ENCODE measurements around the gene TFF3.

The TFF3 gene

DNA sequence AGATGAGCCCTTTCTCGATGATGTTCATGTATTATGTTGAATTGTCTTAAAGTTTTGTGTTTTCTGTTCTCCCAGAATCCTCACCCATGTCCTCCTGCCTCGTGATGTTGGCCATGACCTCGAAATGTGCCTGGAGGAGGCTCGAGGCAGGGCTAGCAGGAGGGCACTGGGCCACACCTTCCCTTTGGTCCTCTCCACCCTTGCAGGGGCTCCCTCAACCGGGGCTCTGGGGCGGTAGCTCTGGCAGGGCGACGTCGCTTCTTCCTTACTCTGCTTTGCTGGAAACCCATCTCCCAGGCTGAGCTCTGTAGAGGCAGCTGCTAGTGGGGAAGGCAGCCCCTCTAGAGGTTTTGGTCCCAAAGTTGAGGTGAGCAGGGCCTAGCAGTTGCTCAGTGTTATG lies 14.3 kb downstream of the TFF3 start:
- no peak overlapping the region for H3K4me3 ChIP-seq (ENCODE audit: low read depth, low read length)
- no peak for DNase-seq (ENCODE audit: low read depth)
- TF ChIP-seq, protein P1, sequence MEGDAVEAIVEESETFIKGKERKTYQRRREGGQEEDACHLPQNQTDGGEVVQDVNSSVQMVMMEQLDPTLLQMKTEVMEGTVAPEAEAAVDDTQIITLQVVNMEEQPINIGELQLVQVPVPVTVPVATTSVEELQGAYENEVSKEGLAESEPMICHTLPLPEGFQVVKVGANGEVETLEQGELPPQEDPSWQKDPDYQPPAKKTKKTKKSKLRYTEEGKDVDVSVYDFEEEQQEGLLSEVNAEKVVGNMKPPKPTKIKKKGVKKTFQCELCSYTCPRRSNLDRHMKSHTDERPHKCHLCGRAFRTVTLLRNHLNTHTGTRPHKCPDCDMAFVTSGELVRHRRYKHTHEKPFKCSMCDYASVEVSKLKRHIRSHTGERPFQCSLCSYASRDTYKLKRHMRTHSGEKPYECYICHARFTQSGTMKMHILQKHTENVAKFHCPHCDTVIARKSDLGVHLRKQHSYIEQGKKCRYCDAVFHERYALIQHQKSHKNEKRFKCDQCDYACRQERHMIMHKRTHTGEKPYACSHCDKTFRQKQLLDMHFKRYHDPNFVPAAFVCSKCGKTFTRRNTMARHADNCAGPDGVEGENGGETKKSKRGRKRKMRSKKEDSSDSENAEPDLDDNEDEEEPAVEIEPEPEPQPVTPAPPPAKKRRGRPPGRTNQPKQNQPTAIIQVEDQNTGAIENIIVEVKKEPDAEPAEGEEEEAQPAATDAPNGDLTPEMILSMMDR (IDR thresholded peaks at IDR 0.05; ENCODE audit: insufficient read depth, low read depth, low read length, missing control alignments): no peak

DNA sequence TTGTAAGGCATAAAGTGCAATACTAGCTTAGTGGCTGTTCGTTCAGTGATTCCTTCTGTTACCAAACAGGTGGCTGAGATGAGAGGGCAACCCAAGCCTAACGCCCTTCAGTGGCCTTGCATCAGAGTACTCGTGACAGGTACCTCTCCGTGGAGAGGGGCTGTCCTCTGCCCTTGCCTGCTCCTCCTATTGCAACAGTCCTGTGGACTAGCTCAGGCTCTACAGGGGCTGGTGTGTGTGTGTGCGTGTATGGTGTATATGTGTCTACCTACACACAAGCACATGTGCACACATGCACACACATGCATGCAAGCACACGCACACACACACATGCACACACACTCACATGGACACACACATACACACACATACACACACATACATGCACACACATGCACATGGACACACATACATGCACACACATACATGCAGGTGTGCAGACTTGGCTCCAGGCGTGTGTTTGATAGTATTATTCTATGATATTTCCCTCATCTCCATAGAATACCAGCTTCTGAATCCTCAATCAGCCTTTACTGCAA lies 15.1 kb downstream of the TFF3 start:
- DNase-seq (ENCODE audit: low read depth): no peak
- TF ChIP-seq, protein P1 (IDR thresholded peaks at IDR 0.05; ENCODE audit: insufficient read depth, low read depth, low read length, missing control alignments): no peak
- no peak overlapping the region for H3K4me3 ChIP-seq (ENCODE audit: low read depth, low read length)

DNA sequence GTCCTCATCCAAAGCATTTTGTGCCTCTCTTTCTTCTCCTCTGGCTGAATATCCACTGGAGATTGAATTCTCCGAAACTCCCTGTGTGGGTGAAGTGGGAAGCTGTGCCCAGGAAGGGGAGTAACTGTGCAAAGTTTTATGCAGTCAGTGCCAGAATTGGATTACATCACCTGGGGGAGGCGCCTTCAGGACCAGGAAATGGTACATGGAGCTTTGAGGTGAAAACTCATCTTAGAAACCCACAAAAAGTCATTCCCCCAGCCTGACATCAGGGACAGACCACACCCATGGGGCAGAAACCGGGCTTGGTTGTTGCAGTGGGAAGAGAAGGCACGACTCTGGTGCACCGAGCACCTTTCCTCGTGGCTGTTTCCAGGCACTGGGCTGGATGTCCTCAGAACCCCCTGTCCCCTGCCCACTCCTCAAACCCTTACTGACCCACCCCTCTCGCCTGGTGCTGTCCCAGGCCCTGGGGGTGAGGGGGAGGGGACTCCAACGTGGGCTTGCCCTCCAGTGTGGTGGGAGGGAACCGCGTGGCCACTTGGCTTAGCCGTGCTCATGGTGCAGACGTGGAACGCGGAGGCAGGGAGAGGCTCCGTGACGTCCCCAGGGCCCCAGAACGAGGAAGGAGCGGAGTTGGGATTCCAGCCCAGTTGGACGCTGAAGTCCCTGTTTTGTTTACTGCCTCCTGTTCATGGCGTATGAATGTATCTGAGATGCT lies 15.7 kb downstream of the TFF3 start:
- TF ChIP-seq, protein P1 (IDR thresholded peaks at IDR 0.05; ENCODE audit: insufficient read depth, low read depth, low read length, missing control alignments): no peak
- DNase-seq (ENCODE audit: low read depth): no peak
- no peak overlapping the region for H3K4me3 ChIP-seq (ENCODE audit: low read depth, low read length)

DNA sequence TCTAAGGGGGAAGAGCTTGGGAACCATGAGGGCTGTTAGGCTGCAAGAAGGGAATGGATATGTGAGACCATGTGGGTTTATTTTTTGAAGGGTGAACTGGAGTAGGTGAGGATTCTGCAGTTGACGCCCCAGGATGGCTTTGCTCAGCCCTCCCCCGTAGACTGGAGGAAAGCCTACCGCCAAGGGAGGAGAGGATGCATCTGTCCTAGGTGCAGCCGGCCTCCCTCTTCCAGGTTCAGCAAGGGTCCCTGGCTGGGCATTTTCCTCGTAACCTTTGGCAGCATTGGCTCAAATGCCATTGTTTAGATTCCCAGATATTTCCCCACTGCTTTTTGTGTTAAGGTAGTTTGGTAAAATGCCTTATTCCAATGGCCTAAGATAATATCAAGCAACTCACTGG lies 16.6 kb downstream of the TFF3 start:
- TF ChIP-seq, protein P1 (IDR thresholded peaks at IDR 0.05; ENCODE audit: insufficient read depth, low read depth, low read length, missing control alignments): no peak
- no peak for DNase-seq (ENCODE audit: low read depth)
- no peak overlapping the region for H3K4me3 ChIP-seq (ENCODE audit: low read depth, low read length)

DNA sequence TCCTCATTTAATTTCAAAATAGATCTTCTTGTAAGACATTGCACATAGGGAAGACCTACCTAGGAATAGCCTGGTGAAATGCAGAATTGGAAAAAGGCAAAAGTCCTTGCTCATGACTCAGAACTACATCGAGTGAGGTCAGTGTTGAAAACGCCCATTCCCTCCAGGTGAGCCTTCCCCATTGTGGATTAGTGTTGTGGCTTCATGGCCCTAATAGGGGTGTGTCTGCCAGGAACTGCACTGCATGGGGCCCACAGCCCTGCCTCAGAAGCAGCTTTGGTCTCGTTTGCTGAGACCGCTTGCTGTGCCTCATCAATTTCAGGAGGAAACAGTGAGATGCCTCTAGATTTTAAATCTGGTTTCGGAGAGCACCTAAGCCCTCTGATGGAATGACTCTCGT lies 17.0 kb downstream of the TFF3 start:
- no peak overlapping the region for H3K4me3 ChIP-seq (ENCODE audit: low read depth, low read length)
- TF ChIP-seq, protein P1 (IDR thresholded peaks at IDR 0.05; ENCODE audit: insufficient read depth, low read depth, low read length, missing control alignments): no peak
- no peak for DNase-seq (ENCODE audit: low read depth)

DNA sequence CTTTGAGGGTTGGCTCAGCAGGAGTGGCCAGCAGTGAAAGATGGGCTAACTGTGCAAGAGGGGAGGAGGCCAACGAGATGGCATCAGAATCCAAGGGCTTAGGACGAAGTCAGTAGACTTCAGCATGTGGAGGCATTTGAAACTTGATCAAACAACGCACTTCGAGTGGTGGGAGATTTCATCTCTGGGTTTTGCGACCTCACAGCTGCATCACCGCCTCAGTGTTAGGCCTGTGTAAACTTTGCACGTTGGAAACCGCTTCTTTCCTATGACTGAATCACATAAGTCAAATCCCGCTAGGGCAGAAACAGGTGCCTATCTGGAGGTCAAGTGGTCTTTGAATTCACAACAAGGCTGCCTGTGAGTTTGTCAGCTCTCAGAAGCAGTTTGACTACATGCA lies 17.8 kb downstream of the TFF3 start:
- H3K4me3 ChIP-seq (ENCODE audit: low read depth, low read length): no peak overlapping the region
- DNase-seq (ENCODE audit: low read depth): no peak
- TF ChIP-seq, protein P1 (IDR thresholded peaks at IDR 0.05; ENCODE audit: insufficient read depth, low read depth, low read length, missing control alignments): no peak

DNA sequence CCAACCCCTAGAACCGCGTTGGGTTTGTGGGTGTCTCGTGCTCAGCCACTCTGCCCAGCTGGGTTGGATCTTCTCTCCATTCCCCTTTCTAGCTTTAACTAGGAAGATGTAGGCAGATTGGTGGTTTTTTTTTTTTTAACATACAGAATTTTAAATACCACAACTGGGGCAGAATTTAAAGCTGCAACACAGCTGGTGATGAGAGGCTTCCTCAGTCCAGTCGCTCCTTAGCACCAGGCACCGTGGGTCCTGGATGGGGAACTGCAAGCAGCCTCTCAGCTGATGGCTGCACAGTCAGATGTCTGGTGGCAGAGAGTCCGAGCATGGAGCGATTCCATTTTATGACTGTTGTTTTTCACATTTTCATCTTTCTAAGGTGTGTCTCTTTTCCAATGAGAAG lies 18.7 kb downstream of the TFF3 start:
- no peak for DNase-seq (ENCODE audit: low read depth)
- TF ChIP-seq, protein P1 (IDR thresholded peaks at IDR 0.05; ENCODE audit: insufficient read depth, low read depth, low read length, missing control alignments): no peak
- H3K4me3 ChIP-seq (ENCODE audit: low read depth, low read length): no peak overlapping the region
